Panc1 (cell line): ENCODE measurements around the gene CEMIP. TPM values are rescaled to one million over a fixed set of nuclear protein-coding genes. Genes with fewer than 3 reads are reported as not detected.

ENCODE experiments used
- ATAC-seq: fragments of 200-7000 bp; cut with Tn5 transposase; 2 replicates; pipeline ENCODE4 v1.9.1; 2020; ENCODE audit warnings: mild to moderate bottlenecking, moderate library complexity
- BruUV-seq: library from RNA; stranded (reverse); fragments of 400-500 nt; replicated peaks from 2 replicates; lab custom pipeline; 2021; lab: Mats Ljungman, UMichigan
- CTCF ChIA-PET: fragments of 300-600 bp; sonication (Branson Sonifier 250); formaldehyde crosslinking; loops from one replicate; lab custom pipeline; 2022; ENCODE audit warnings: antibody characterized with exemption; lab: Charles Lee
- POLR2A ChIA-PET: fragments of 300-600 bp; sonication (Branson Sonifier 250); formaldehyde crosslinking; loops from one replicate; lab custom pipeline; 2022; ENCODE audit warnings: antibody characterized with exemption; lab: Charles Lee
- DNase-seq: peaks from one replicate; pipeline ENCODE4 v3.0.0-alpha.2; 2010; ENCODE audit warnings: low read depth, low spot score
- H3K27ac ChIP-seq: 2 replicates; pipeline ENCODE4 v1.5.1; 2011; ENCODE audit warnings: mild to moderate bottlenecking, low read length, inconsistent platforms
- H3K27me3 ChIP-seq: fragments of 200-500 bp; sonication (Bioruptor generic); 2 replicates; pipeline ENCODE4 v1.6.0; 2014; ENCODE audit warnings: low read length, inconsistent platforms; ENCODE audit not compliant: control insufficient read depth, insufficient read depth
- H3K36me3 ChIP-seq: fragments of 200-500 bp; sonication (Bioruptor generic); 2 replicates; pipeline ENCODE4 v1.5.1; 2014; ENCODE audit warnings: inconsistent platforms, mild to moderate bottlenecking, low read length, moderate library complexity; ENCODE audit not compliant: control insufficient read depth, insufficient read depth
- H3K4me1 ChIP-seq: 2 replicates; pipeline ENCODE4 v1.5.1; 2011; ENCODE audit warnings: inconsistent platforms, mild to moderate bottlenecking, low read length, moderate library complexity; ENCODE audit not compliant: control insufficient read depth, insufficient read depth
- H3K4me3 ChIP-seq, 2 experiments: 2 replicates each; pipeline ENCODE4 v1.5.1; 2011 to 2012; ENCODE audit warnings: low read depth in 2 of 2, low read length in 2 of 2, mild to moderate bottlenecking in 2 of 2, inconsistent platforms in 1 of 2, moderate library complexity in 1 of 2
- H3K9me3 ChIP-seq: fragments of 200-500 bp; sonication (Bioruptor generic); 2 replicates; pipeline ENCODE4 v1.5.1; 2014; ENCODE audit warnings: low read depth, mild to moderate bottlenecking, inconsistent platforms, low read length, moderate library complexity; ENCODE audit not compliant: control insufficient read depth, insufficient read depth
- CTCF ChIP-seq: fragments of 450-650 bp; IDR thresholded peaks from 2 replicates; pipeline ENCODE4 v1.5.1; 2017; ENCODE audit warnings: mild to moderate bottlenecking
- POLR2AphosphoS5 ChIP-seq: IDR thresholded peaks from 2 replicates; pipeline ENCODE4 v1.6.1; 2012; ENCODE audit warnings: mild to moderate bottlenecking, low read depth, low read length, moderate library complexity
- REST ChIP-seq, 2 experiments: IDR thresholded peaks; 2 replicates each; pipeline ENCODE4 v1.6.1; 2011 to 2012; ENCODE audit warnings: low read depth in 2 of 2, control low read depth in 1 of 2, low read length in 1 of 2, mild to moderate bottlenecking in 1 of 2, moderate library complexity in 1 of 2; ENCODE audit not compliant: insufficient read depth in 1 of 2
- SIN3A ChIP-seq: IDR thresholded peaks from 2 replicates; pipeline ENCODE4 v1.6.1; 2012; ENCODE audit warnings: low read depth, mild to moderate bottlenecking, low read length, moderate library complexity, borderline replicate concordance; ENCODE audit not compliant: insufficient read depth
- TCF7L2 ChIP-seq: IDR thresholded peaks from 2 replicates; pipeline ENCODE4 v1.6.1; 2011; ENCODE audit warnings: mild to moderate bottlenecking, low read depth, low read length, inconsistent platforms
- in situ Hi-C: cut with HindIII; loops from 2 replicates; pipeline ENCODE4 v1.10.0; 2016; ENCODE audit warnings: low sequenced_read_pairs, low pct_unique_long_range_greater_than_20kb
- intact Hi-C: fragments of 100-400 bp; cut with micrococcal nuclease; formaldehyde crosslinking; loops from one replicate; pipeline ENCODE4 v1.10.0; 2022; ENCODE audit not compliant: unreplicated experiment
- total RNA-seq: library from RNA; stranded (reverse); gene quantifications from one replicate; pipeline ENCODE4 v1.2.1, GENCODE V29; 2021; ENCODE audit not compliant: unreplicated experiment

The CEMIP gene
- total RNA-seq, 1 experiment from 2014 or later, result 0.46 TPM

DNA sequence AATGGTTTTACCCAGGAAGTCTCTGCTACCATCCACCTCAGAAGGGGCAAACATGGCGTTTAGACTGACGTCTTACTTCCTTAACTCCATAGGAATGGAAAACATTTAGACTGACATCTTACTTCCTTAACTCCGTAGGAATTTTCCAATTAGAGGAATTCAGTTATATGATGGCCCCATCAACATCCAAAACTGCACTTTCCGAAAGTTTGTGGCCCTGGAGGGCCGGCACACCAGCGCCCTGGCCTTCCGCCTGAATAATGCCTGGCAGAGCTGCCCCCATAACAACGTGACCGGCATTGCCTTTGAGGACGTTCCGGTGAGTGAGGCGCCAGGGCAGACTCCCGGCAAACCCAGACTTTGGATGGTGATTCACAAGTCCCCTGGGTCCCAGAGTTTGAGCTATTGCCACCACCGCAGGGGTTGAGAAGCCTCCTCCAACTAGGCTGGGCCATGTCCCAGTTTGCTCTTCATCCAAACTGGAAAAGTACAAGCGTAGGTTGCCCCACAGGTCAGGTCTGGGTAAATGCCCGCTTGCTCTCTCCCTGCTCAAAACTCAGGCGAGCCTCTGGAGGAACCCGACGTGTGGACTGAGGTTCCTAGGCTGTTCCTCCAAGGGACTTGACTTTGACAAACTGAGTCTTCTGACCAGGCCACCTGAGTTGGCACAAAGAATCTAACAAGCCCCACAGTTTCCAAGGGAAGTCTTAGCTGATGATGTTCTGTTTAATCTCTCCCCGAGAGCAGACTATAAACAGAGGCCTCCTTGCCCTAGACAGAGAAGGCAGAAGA, 152.7 kb downstream of the CEMIP start:
- no peak for DNase-seq
- POLR2A ChIA-PET, result no interaction called here
- CTCF ChIA-PET, result no interaction called here
- ATAC-seq, result peak; percentile 47; the same call in 1 of the 2 replicates
- intact Hi-C loops, result no loop called here
- no TSS peak for BruUV-seq
- Histone ChIP-seq H3K27ac (no peak overlapping the region), H3K4me1 (no peaks in the 10 kb centered on the region), H3K36me3 (no peaks in the 10 kb centered on the region), H3K9me3 (no peaks in the 10 kb centered on the region), H3K4me3 (no peak overlapping the region), H3K27me3 (no peaks in the 10 kb centered on the region)
- TF ChIP-seq REST (IDR thresholded peaks at IDR 0.05; ENCODE audit: insufficient read depth in 1 of 2, low read depth in 2 of 2, low read length in 1 of 2), result no peak
- no peak for TF ChIP-seq TCF7L2
- TF ChIP-seq CTCF, result no peak
- TF ChIP-seq POLR2AphosphoS5, result no peak
- no peak for TF ChIP-seq SIN3A
- in situ Hi-C loops, result no loop called here

GRCh38 chr15:80932513-80932815, 153.3 kb downstream of the CEMIP start:
- in situ Hi-C loops (no loop called here), intact Hi-C loops (no loop called here)
- H3K27me3 ChIP-seq, result no peaks in the 10 kb centered on the region
- CTCF ChIA-PET, result no interaction called here
- POLR2A ChIA-PET, result no interaction called here
- BruUV-seq, result no TSS peak
- DNase-seq (no peak), ATAC-seq (0 out of 2 replicates have a peak, but pooled peaks have one; percentile 48)
- H3K4me1 ChIP-seq, result no peaks in the 10 kb centered on the region
- H3K4me3 ChIP-seq, result no peak overlapping the region
- H3K9me3 ChIP-seq, result no peaks in the 10 kb centered on the region
- H3K36me3 ChIP-seq, result no peaks in the 10 kb centered on the region
- TF ChIP-seq TCF7L2, result no peak
- TF ChIP-seq SIN3A, result no peak
- TF ChIP-seq CTCF, result no peak
- no peak for TF ChIP-seq REST (IDR thresholded peaks at IDR 0.05; ENCODE audit: insufficient read depth in 1 of 2, low read depth in 2 of 2, low read length in 1 of 2)
- TF ChIP-seq POLR2AphosphoS5, result no peak
- H3K27ac ChIP-seq, result no peak overlapping the region
